ENCODE data around the gene LGALS14.

Gene LGALS14

GRCh38 chr19:39752390-39752789 is 48.1 kb downstream of the LGALS14 start:
- DNase-seq: no peak

GRCh38 chr19:39752795-39753194 is 48.5 kb downstream of the LGALS14 start:
- DNase-seq: no peak

GRCh38 chr19:39754544-39754943 is 50.3 kb downstream of the LGALS14 start:
- no peak for DNase-seq

GRCh38 chr19:39754971-39755370 is 50.7 kb downstream of the LGALS14 start:
- no peak for DNase-seq
